MM.1S (cell line): Measurements from ENCODE around the gene PLAAT3.

ENCODE experiments used
- CTCF ChIP-seq: fragments of 300-600 bp; sonication (generic); IDR thresholded peaks from 2 replicates; pipeline ENCODE4 v1.5.1; 2016; ENCODE audit warnings: antibody characterized with exemption, low read length, mixed read lengths
- EZH2 ChIP-seq: fragments of 300-600 bp; sonication (generic); optimal IDR thresholded peaks from 2 replicates; pipeline ENCODE3; 2017; ENCODE audit warnings: low read depth, mild to moderate bottlenecking, antibody characterized with exemption, low read length, mixed read lengths
- EZH2phosphoT487 ChIP-seq: fragments of 300-600 bp; sonication (generic); IDR thresholded peaks from 2 replicates; pipeline ENCODE4 v1.6.1; 2018; ENCODE audit warnings: antibody characterized with exemption, low read length

GRCh38 chr11:63619967-63620366 lies 5.7 kb upstream of the PLAAT3 start:
- TF ChIP-seq CTCF (no peak), EZH2 (no peak), EZH2phosphoT487 (no peak)
